ENCODE results near the gene NCAPD3. TPM values are rescaled to one million over a fixed set of nuclear protein-coding genes. Genes with fewer than 3 reads are reported as not detected.

Gene NCAPD3
- total RNA-seq, 3 donors from 2014 or later (not counting 1 experiment from before 2014, with no cell fraction given) = 27.6 to 33.6 (median 31.2) TPM

- Histone ChIP-seq H3K27ac (ENCODE audit: low read length) (no peak overlapping the region), H3K27me3 (ENCODE audit: control insufficient read depth, insufficient read depth, low read length) (no peaks in the 10 kb centered on the region), H3K4me3 (ENCODE audit: low read length) (no peak overlapping the region), H3K36me3 (ENCODE audit: control insufficient read depth, insufficient read depth, low read length) (peaks cover 11% of the 10 kb centered on the region), H3K9me3 (ENCODE audit: control insufficient read depth, insufficient read depth, low read length) (no peaks in the 10 kb centered on the region), H3K4me1 (ENCODE audit: control insufficient read depth, insufficient read depth, low read length) (peaks cover 55% of the 10 kb centered on the region)
- H3K27me3 Mint-ChIP-seq (ENCODE audit: low read depth in 2 of 2) = no peaks in the 10 kb centered on the region
- H3K4me1 Mint-ChIP-seq = peaks cover 69 to 77% of the 10 kb centered on the region in 2 donors
- peak overlapping the region; percentile 12 to 73 for H3K27ac Mint-ChIP-seq
- ATAC-seq (no peak), DNase-seq (no peak)
- no peaks in the 10 kb centered on the region for H3K9me3 Mint-ChIP-seq
- WGBS (ENCODE audit: insufficient coverage) = 77% methylated on average over 10 of the region's 10 CpGs
- no peak for TF ChIP-seq CTCF (IDR thresholded peaks at IDR 0.05)
- peak overlapping the region; percentile 87 for H3K4me3 Mint-ChIP-seq
- intact Hi-C loops (cut with micrococcal nuclease) = no loop called here
- peaks cover 10% of the 10 kb centered on the region for H3K36me3 Mint-ChIP-seq
Measured at GRCh38 chr11:134231958-134232659, 8.3 kb upstream of the NCAPD3 start.

- H3K4me1 ChIP-seq (ENCODE audit: control insufficient read depth, insufficient read depth, low read length) = peaks cover 72% of the 10 kb centered on the region
- Mint-ChIP-seq H3K4me3 (peak overlapping the region; percentile 82), H3K9me3 (no peaks in the 10 kb centered on the region), H3K27me3 (ENCODE audit: low read depth in 2 of 2) (no peaks in the 10 kb centered on the region), H3K27ac (peak overlapping the region; percentile 5 to 73), H3K4me1 (peaks cover 79 to 89% of the 10 kb centered on the region in 2 donors), H3K36me3 (no peaks in the 10 kb centered on the region)
- ATAC-seq (no peak), DNase-seq (no peak)
- H3K36me3 ChIP-seq (ENCODE audit: control insufficient read depth, insufficient read depth, low read length) = peaks cover 5% of the 10 kb centered on the region
- TF ChIP-seq CTCF (IDR thresholded peaks at IDR 0.05) = no peak
- H3K9me3 ChIP-seq (ENCODE audit: control insufficient read depth, insufficient read depth, low read length) = no peaks in the 10 kb centered on the region
- intact Hi-C loops (cut with micrococcal nuclease) = no loop called here
- 18% methylated on average over 3 of the region's 4 CpGs for WGBS (ENCODE audit: insufficient coverage)
- no peak overlapping the region for H3K4me3 ChIP-seq (ENCODE audit: low read length)
- H3K27me3 ChIP-seq (ENCODE audit: control insufficient read depth, insufficient read depth, low read length) = no peaks in the 10 kb centered on the region
- H3K27ac ChIP-seq (ENCODE audit: low read length) = no peak overlapping the region
Measured at GRCh38 chr11:134230339-134230738, 6.6 kb upstream of the NCAPD3 start.

GRCh38 chr11:134229126-134229790 is 5.5 kb upstream of the NCAPD3 start:
- Histone ChIP-seq H3K27me3 (ENCODE audit: control insufficient read depth, insufficient read depth, low read length) (no peaks in the 10 kb centered on the region), H3K36me3 (ENCODE audit: control insufficient read depth, insufficient read depth, low read length) (no peaks in the 10 kb centered on the region), H3K9me3 (ENCODE audit: control insufficient read depth, insufficient read depth, low read length) (no peaks in the 10 kb centered on the region), H3K27ac (ENCODE audit: low read length) (no peak overlapping the region), H3K4me3 (ENCODE audit: low read length) (no peak overlapping the region), H3K4me1 (ENCODE audit: control insufficient read depth, insufficient read depth, low read length) (peaks cover 76% of the 10 kb centered on the region)
- Mint-ChIP-seq H3K27me3 (ENCODE audit: low read depth in 2 of 2) (no peaks in the 10 kb centered on the region), H3K36me3 (no peaks in the 10 kb centered on the region), H3K27ac (peak overlapping the region; percentile 10 to 73), H3K9me3 (no peaks in the 10 kb centered on the region), H3K4me3 (peak overlapping the region; percentile 82), H3K4me1 (peaks cover 83 to 88% of the 10 kb centered on the region in 2 donors)
- no peak for TF ChIP-seq CTCF (IDR thresholded peaks at IDR 0.05)
- DNase-seq = no peak
- 88% methylated on average over 6 of the region's 6 CpGs for WGBS (ENCODE audit: insufficient coverage)
- no peak for ATAC-seq
- intact Hi-C loops (cut with micrococcal nuclease) = loop anchor here (10.0 kb wide), 1 partner anchor 356 kb away; no protein-coding TSS in a partner anchor
